GM23248 (cell line): Measurements from ENCODE around the gene TBL1XR1. TPM values are rescaled to one million over a fixed set of nuclear protein-coding genes. Genes with fewer than 3 reads are reported as not detected.
A peak's percentile ranks its signal among the peaks of the same experiment; 100 is the strongest.

Source experiments
- DNase-seq: peaks from one replicate; pipeline ENCODE4 v3.0.0-alpha.2; 2015
- H2AFZ ChIP-seq: fragments of 200-600 bp; sonication (generic); 2 replicates; pipeline ENCODE4 v1.6.1; 2016; ENCODE audit warnings: antibody characterized with exemption
- H3F3A ChIP-seq: fragments of 200-600 bp; sonication (generic); 2 replicates; pipeline ENCODE4 v1.6.1; 2016; ENCODE audit warnings: mild to moderate bottlenecking, antibody characterized with exemption, mixed run types; ENCODE audit not compliant: insufficient read depth
- H3K27ac ChIP-seq: fragments of 200-600 bp; sonication (generic); 2 replicates; pipeline ENCODE4 v1.5.1; 2016; ENCODE audit warnings: mild to moderate bottlenecking
- H3K27me3 ChIP-seq: fragments of 200-600 bp; sonication (generic); replicated peaks from 2 replicates; pipeline ENCODE4 v1.6.1; 2016; ENCODE audit warnings: mild to moderate bottlenecking; ENCODE audit not compliant: insufficient read depth
- H3K36me3 ChIP-seq: fragments of 200-600 bp; sonication (generic); 2 replicates; pipeline ENCODE4 v1.6.1; 2016; ENCODE audit warnings: low read depth, mild to moderate bottlenecking
- H3K4me1 ChIP-seq: fragments of 200-600 bp; sonication (generic); 2 replicates; pipeline ENCODE4 v1.6.1; 2016; ENCODE audit warnings: mild to moderate bottlenecking; ENCODE audit not compliant: insufficient read depth
- H3K4me2 ChIP-seq: fragments of 200-600 bp; sonication (generic); one replicate; pipeline ENCODE4 v1.6.1; 2016; ENCODE audit warnings: mild to moderate bottlenecking; ENCODE audit not compliant: unreplicated experiment
- H3K4me3 ChIP-seq: fragments of 200-600 bp; sonication (generic); 2 replicates; pipeline ENCODE4 v1.5.1; 2016; ENCODE audit warnings: mild to moderate bottlenecking
- H3K79me2 ChIP-seq: fragments of 200-600 bp; sonication (generic); 2 replicates; pipeline ENCODE4 v1.6.1; 2016; ENCODE audit warnings: mild to moderate bottlenecking; ENCODE audit not compliant: insufficient read depth
- H3K9ac ChIP-seq: fragments of 200-600 bp; sonication (generic); 2 replicates; pipeline ENCODE4 v1.6.1; 2016; ENCODE audit warnings: mild to moderate bottlenecking
- H3K9me2 ChIP-seq: fragments of 200-600 bp; sonication (generic); 2 replicates; pipeline ENCODE4 v1.6.1; 2016; ENCODE audit warnings: mixed run types, mild to moderate bottlenecking, moderate library complexity; ENCODE audit not compliant: insufficient read depth
- H3K9me3 ChIP-seq: fragments of 200-600 bp; sonication (generic); one replicate; pipeline ENCODE4 v1.6.1; 2017; ENCODE audit warnings: low read depth
- H4K20me1 ChIP-seq: fragments of 200-600 bp; sonication (generic); 2 replicates; pipeline ENCODE4 v1.6.0; 2016; ENCODE audit not compliant: insufficient read depth
- EZH2 ChIP-seq: fragments of 200-600 bp; sonication (generic); IDR thresholded peaks from 2 replicates; pipeline ENCODE4 v1.6.1; 2018; ENCODE audit warnings: antibody characterized with exemption, mild to moderate bottlenecking; ENCODE audit not compliant: insufficient read depth, poor library complexity, severe bottlenecking
- EZH2phosphoT487 ChIP-seq: fragments of 200-600 bp; sonication (generic); IDR thresholded peaks from 2 replicates; pipeline ENCODE4 v1.6.1; 2018; ENCODE audit warnings: antibody characterized with exemption, moderate library complexity, mild to moderate bottlenecking, low read depth; ENCODE audit not compliant: insufficient read depth
- whole genome bisulfite sequencing, 2 experiments: methylation state at CpG; one replicate each; pipeline ENCODE4 v1.1.6; 2015 to 2017; ENCODE audit warnings: low lambda C conversion rate in 2 of 2, low coverage in 1 of 2; ENCODE audit errors: missing lambda C conversion rate in 2 of 2; 5-methylcytosine and 5-hydroxymethylcytosine counted together
- in situ Hi-C: fragments of 300-500 bp; cut with MboI; formaldehyde crosslinking; loops from 2 replicates; pipeline ENCODE4 v1.15.0; 2020
- polyA plus RNA-seq: library from polyadenylated mRNA; unstranded; fragments of >200 nt; fragmentation: Nextera tagmentation; extraction: Ambion mirVana; gene quantifications from 2 replicates; pipeline ENCODE4 v1.2.1, GENCODE V29; 2016
- total RNA-seq: library from RNA; depleted of rRNA; stranded (reverse); fragments of >200 nt; shearing (Covaris generic); gene quantifications from 2 replicates; pipeline ENCODE4 v1.2.3, GENCODE V29; 2014

The TBL1XR1 gene
- total and polyA plus RNA-seq, 2 experiments from 2014 or later, result 41.6 to 87.2 TPM

DNA sequence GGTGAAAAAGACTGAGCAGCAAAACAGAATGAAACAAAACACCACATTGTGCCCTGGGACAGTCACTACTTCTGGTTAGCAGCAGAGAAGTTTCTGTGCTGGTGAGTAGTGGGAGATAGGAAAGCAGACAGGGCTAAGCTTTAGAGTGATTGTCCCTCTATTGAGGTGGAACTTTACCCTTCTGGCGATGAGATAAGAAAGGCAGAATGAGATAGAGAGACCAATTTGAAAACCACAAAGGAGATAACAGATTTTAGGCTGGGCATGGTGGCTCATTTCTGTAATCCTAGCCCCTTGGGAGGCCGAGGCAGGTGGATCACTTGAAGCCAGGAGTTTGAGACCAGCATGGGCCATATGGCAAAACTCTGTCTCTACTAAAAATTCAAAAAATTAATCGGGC lies 208.5 kb downstream of the TBL1XR1 start:
- H3K9ac ChIP-seq, result no peak overlapping the region
- H3K9me3 ChIP-seq, result no peaks in the 10 kb centered on the region
- H3K36me3 ChIP-seq, result no peaks in the 10 kb centered on the region
- no peak overlapping the region for H3K27ac ChIP-seq
- no peaks in the 10 kb centered on the region for H3K4me1 ChIP-seq
- no peaks in the 10 kb centered on the region for H3K79me2 ChIP-seq
- H4K20me1 ChIP-seq, result no peaks in the 10 kb centered on the region
- TF ChIP-seq EZH2, result no peak
- no peak for TF ChIP-seq EZH2phosphoT487
- 52 to 64% methylated on average over 3 of the region's 3 CpGs for WGBS, 2 experiments
- H3K4me2 ChIP-seq, result no peak overlapping the region
- no peaks in the 10 kb centered on the region for H3K27me3 ChIP-seq
- H2AFZ ChIP-seq, result no peak overlapping the region
- no peaks in the 10 kb centered on the region for H3K9me2 ChIP-seq
- no peaks in the 10 kb centered on the region for H3F3A ChIP-seq
- no peak overlapping the region for H3K4me3 ChIP-seq
- in situ Hi-C loops, result no loop called here
- no peak for DNase-seq

DNA sequence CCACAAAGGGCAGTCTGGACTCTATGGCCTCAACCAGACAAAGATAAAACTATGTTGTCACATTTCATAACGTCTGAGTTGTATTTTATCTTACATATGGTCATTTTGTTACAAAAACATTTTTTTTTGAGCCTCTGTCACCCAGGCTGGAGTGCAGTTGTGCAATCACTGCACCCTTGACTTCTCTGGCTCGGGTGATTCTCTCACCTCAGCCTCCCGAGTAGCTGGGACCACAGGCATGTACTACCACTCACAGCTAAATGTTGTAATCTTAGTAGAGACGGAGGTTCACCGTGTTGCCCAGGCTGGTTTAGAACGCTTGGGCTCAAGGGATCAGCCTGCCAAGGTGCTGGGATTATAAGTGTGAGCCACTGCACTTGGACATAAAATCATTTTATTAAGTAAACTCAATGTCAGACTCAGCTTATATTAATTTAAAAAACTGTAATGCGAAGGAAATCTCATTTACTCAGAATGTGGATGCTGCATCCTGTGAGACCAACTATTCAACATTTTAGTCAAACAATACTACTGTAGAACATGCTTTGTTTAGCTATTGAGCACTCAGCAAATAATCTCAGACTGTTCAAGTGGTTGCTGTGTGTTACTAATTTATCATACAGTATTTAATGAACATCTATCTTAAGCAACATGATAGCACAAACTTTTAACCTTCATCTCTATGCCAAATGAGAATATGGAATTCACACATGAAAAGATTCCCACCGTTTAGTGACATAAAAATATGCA lies 209.2 kb downstream of the TBL1XR1 start:
- no peak overlapping the region for H3K27ac ChIP-seq
- H3K9me2 ChIP-seq, result no peaks in the 10 kb centered on the region
- H2AFZ ChIP-seq, result no peak overlapping the region
- H3K36me3 ChIP-seq, result no peaks in the 10 kb centered on the region
- H3K79me2 ChIP-seq, result no peaks in the 10 kb centered on the region
- H3K4me2 ChIP-seq, result no peak overlapping the region
- H3K27me3 ChIP-seq, result no peaks in the 10 kb centered on the region
- TF ChIP-seq EZH2, result no peak
- TF ChIP-seq EZH2phosphoT487, result no peak
- no peaks in the 10 kb centered on the region for H3F3A ChIP-seq
- 63 to 65% methylated on average over 8 of the region's 8 CpGs for WGBS, 2 experiments
- H4K20me1 ChIP-seq, result no peaks in the 10 kb centered on the region
- DNase-seq, result peak; percentile 3
- in situ Hi-C loops, result no loop called here
- no peaks in the 10 kb centered on the region for H3K4me1 ChIP-seq
- no peaks in the 10 kb centered on the region for H3K9me3 ChIP-seq
- H3K4me3 ChIP-seq, result no peak overlapping the region
- H3K9ac ChIP-seq, result no peak overlapping the region

- H3K9me2 ChIP-seq, result no peaks in the 10 kb centered on the region
- H3F3A ChIP-seq, result no peaks in the 10 kb centered on the region
- DNase-seq, result no peak
- no peak overlapping the region for H2AFZ ChIP-seq
- H3K4me1 ChIP-seq, result no peaks in the 10 kb centered on the region
- H3K27ac ChIP-seq, result no peak overlapping the region
- no peaks in the 10 kb centered on the region for H3K27me3 ChIP-seq
- no peak for TF ChIP-seq EZH2phosphoT487
- no peak for TF ChIP-seq EZH2
- H3K36me3 ChIP-seq, result no peaks in the 10 kb centered on the region
- no peaks in the 10 kb centered on the region for H3K79me2 ChIP-seq
- no peak overlapping the region for H3K4me2 ChIP-seq
- in situ Hi-C loops, result no loop called here
- WGBS, 2 experiments, result 71 to 73% methylated on average over 3 of the region's 3 CpGs
- H3K4me3 ChIP-seq, result no peak overlapping the region
- H4K20me1 ChIP-seq, result no peaks in the 10 kb centered on the region
- H3K9me3 ChIP-seq, result no peaks in the 10 kb centered on the region
- H3K9ac ChIP-seq, result no peak overlapping the region
Observed at GRCh38 chr3:176978441-176978840, 218.8 kb downstream of the TBL1XR1 start.

DNA sequence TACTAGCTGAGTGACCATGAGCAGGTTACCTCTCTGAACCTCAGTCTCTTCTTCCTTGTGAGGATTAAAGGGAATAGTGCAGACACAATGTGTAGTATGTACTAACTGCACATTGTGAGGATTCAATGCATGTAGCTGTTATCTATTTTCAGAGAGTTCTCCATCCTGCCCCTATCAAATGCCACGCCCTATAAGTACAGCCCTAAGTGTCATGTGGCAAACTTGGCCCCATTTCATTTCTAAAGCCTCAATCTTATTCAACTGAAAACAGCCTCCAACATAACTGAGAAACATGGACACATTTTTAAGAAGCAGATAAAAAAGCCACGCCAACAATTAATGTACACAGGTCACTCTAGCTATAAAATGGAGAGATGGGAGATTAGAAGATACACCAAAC lies 220.0 kb downstream of the TBL1XR1 start:
- H3K4me1 ChIP-seq, result no peaks in the 10 kb centered on the region
- in situ Hi-C loops, result no loop called here
- no peak overlapping the region for H3K4me2 ChIP-seq
- no peaks in the 10 kb centered on the region for H3K36me3 ChIP-seq
- H3K9ac ChIP-seq, result no peak overlapping the region
- H3K9me3 ChIP-seq, result no peaks in the 10 kb centered on the region
- H3K27me3 ChIP-seq, result no peaks in the 10 kb centered on the region
- H2AFZ ChIP-seq, result no peak overlapping the region
- no peaks in the 10 kb centered on the region for H3K79me2 ChIP-seq
- no peak overlapping the region for H3K4me3 ChIP-seq
- no peak for TF ChIP-seq EZH2
- no peak for TF ChIP-seq EZH2phosphoT487
- no peak for DNase-seq
- H4K20me1 ChIP-seq, result no peaks in the 10 kb centered on the region
- no peaks in the 10 kb centered on the region for H3K9me2 ChIP-seq
- no peak overlapping the region for H3K27ac ChIP-seq
- WGBS, 2 experiments, result 85 to 87% methylated on average over 2 of the region's 2 CpGs
- H3F3A ChIP-seq, result no peaks in the 10 kb centered on the region
